ENCODE data around the gene RNF182. TPM values are rescaled to one million over a fixed set of nuclear protein-coding genes. Genes with fewer than 3 reads are reported as not detected.
"Not testable (repeated sequence)": the region's sequence is repeated elsewhere in the genome, so short reads cannot be mapped to it uniquely, and the experiment has no call there.

Gene RNF182
- total RNA-seq, 2 donors from 2014 or later, result 0.16 to 0.25 TPM

DNA sequence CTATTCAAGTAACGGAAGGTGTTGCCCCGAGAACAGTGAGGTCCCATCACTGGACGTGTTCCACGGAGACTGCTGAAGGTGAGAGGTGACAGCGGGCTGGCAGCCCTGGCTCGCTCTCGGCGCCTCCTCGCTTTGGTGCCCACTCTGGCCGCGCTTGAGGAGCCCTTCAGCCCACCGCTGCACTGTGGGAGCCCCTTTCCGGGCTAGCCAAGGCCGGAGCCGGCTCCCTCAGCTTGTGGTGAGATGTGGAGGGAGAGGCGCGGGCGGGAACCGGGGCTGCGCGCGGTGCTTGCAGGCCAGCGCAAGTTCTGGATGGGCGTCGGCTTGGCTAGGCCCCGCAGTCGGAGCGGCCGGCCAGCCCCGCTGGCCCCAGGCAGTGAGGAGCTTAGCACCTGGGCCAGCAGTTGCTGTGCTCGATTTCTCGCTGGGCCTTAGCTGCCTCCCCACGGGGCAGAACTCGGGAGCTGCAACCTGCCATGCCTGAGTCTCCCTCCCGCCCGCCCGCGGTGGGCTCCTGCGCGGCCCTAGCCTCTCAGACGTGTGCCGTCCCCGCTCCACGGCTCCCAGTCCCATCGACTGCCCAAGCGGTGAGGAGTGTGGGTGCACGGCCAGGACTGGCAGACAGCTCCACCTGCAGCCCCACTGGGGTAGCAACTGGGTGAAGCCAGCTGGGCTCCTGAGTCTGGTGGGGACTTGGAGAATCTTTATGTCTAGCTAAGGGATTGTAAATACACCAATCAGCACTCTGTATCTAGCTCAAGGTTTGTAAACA lies 77.6 kb downstream of the RNF182 start:
- Mint-ChIP-seq H3K27me3 (peaks cover 65% of the 10 kb centered on the region), H3K27ac (no peak overlapping the region), H3K4me1 (no peaks in the 10 kb centered on the region), H3K36me3 (ENCODE audit: low read depth) (peaks cover 9% of the 10 kb centered on the region), H3K4me3 (no peak overlapping the region)
- H3K9me3 ChIP-seq (ENCODE audit: control insufficient read depth, low read length, poor library complexity, severe bottlenecking), result no peaks in the 10 kb centered on the region
- ATAC-seq, result no peak
- DNase-seq, result no peak

DNA sequence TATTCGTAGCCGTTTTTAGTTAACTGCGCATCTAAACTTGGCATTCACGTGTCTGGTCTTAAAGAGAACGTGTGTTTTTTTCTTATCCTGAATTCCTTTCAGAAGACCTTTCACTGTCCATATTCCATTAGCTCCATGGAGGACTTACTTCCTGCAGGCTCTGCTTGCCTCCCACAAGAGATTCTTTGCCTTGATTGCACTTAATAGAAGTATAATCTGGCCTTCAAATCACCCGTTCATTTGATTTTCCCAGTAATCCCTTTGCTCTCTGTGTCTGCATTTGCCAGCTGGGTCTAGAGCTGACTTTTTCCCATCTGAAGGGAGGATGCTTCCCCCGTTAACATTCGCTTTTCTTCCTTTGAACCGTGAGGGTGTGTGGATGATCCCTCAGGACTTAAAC lies 79.5 kb downstream of the RNF182 start:
- ATAC-seq, result no peak
- Mint-ChIP-seq H3K4me1 (no peaks in the 10 kb centered on the region), H3K27ac (no peak overlapping the region), H3K4me3 (no peak overlapping the region), H3K27me3 (peaks cover 56% of the 10 kb centered on the region), H3K36me3 (ENCODE audit: low read depth) (peaks cover 7% of the 10 kb centered on the region)
- H3K9me3 ChIP-seq (ENCODE audit: control insufficient read depth, low read length, poor library complexity, severe bottlenecking), result no peaks in the 10 kb centered on the region
- DNase-seq, result no peak

DNA sequence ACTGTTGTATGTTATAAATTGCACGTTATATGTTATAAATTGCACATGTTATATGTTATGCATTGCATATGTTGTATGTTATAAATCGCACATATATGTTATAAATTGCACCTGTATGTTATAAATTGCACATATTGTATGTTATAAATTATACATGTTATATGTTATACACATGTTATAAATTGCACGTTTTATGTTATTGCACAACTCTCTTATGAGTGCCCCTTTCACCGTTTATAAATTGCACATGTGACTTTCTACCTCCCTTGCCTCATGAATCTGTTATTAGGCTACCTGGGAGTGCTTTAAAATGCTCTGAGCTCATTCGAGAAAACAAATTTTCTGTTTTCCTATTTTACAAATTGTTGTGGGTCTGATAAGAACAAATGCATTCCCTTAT lies 84.1 kb downstream of the RNF182 start:
- H3K27ac Mint-ChIP-seq, result no peak overlapping the region
- DNase-seq (no peak), ATAC-seq (no peak)
- peaks cover 5% of the 10 kb centered on the region for H3K36me3 Mint-ChIP-seq (ENCODE audit: low read depth)
- H3K4me1 Mint-ChIP-seq, result no peaks in the 10 kb centered on the region
- H3K4me3 Mint-ChIP-seq, result no peak overlapping the region
- H3K27me3 Mint-ChIP-seq, result peaks cover 52% of the 10 kb centered on the region
- H3K9me3 ChIP-seq (ENCODE audit: control insufficient read depth, low read length, poor library complexity, severe bottlenecking), result no peaks in the 10 kb centered on the region

DNA sequence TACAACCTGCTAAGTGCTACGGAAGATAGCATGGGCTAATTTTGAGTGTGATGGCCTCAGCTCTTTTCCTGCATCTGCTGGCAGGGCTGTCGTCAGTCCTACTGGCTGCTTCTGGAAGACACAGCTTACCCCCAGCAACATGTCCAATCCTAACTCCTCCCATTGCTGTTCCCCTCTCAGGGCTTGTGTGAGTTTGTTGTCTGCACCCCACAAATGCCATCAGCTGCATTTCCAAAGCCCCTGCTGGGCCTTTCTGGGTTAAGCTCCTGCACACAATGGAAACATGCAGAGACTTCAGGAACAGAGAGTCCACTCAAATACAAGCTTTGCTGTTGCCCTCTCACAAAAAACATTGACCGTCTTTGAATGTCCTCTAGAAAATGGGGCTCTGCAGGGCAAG lies 84.7 kb downstream of the RNF182 start:
- H3K4me3 Mint-ChIP-seq, result no peak overlapping the region
- no peak overlapping the region for H3K27ac Mint-ChIP-seq
- H3K4me1 Mint-ChIP-seq, result no peaks in the 10 kb centered on the region
- H3K27me3 Mint-ChIP-seq, result peaks cover 49% of the 10 kb centered on the region
- H3K9me3 ChIP-seq (ENCODE audit: control insufficient read depth, low read length, poor library complexity, severe bottlenecking), result no peaks in the 10 kb centered on the region
- DNase-seq, result no peak
- ATAC-seq, result no peak
- H3K36me3 Mint-ChIP-seq (ENCODE audit: low read depth), result peaks cover 4% of the 10 kb centered on the region

DNA sequence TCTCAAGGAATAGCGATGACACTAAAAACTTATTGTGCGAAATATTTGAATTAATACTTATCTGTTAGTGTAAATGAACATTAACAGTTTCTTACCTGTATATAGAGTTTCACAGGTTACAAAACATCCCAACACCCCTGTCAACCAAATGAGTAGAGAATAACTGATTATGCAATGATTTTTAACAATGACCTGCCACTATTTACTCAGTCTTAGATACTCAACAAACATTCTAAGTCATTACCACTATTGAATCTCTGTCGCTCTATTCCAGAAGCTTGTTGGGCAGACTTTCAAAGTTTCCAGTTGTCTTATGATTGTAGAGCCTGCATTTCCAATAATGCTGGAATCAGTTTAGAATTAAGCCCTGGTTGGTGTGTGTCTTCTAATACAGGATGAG lies 85.5 kb downstream of the RNF182 start:
- Mint-ChIP-seq H3K27ac (no peak overlapping the region), H3K36me3 (ENCODE audit: low read depth) (peaks cover 5% of the 10 kb centered on the region), H3K27me3 (peaks cover 44% of the 10 kb centered on the region), H3K4me3 (no peak overlapping the region), H3K4me1 (no peaks in the 10 kb centered on the region)
- DNase-seq (no peak), ATAC-seq (no peak)
- H3K9me3 ChIP-seq (ENCODE audit: control insufficient read depth, low read length, poor library complexity, severe bottlenecking), result no peaks in the 10 kb centered on the region

DNA sequence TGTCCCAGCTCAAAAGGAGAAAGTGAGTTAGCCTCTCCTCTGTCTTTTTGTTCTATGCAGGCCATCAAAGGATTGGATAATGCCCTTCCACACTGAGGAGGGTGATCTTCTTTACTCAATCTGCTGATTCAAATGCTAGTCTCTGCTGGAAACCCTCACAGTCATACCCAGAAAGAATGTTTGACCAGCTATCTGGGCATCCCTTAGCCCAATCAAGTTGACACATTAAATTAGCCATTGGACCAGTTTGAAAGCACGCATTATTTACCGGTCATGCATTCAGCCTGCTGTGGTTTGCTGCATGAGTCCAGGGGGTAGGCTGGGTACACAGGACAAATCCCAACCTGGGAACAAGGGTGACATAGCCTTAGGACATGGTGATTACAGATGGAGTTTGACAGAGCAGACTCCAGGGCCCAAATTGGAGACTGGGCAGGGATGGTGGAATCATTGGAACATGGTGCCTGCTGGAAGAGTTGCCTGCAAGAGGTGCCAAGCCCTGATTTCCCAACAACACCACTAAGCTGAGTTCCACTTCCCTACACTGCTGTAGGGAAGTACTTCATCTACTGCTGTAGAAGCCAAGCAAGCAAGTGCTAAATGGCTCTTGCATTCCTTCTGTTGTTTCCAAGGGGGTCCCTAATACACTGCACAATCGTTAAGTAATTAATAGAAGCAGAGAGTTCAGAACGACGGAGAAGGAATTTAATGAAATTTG lies 87.7 kb downstream of the RNF182 start:
- no peak for DNase-seq
- Mint-ChIP-seq H3K4me3 (no peak overlapping the region), H3K27ac (no peak overlapping the region), H3K27me3 (peaks cover 25% of the 10 kb centered on the region), H3K36me3 (ENCODE audit: low read depth) (peaks cover 2% of the 10 kb centered on the region), H3K4me1 (no peaks in the 10 kb centered on the region)
- no peak for ATAC-seq
- no peaks in the 10 kb centered on the region for H3K9me3 ChIP-seq (ENCODE audit: control insufficient read depth, low read length, poor library complexity, severe bottlenecking)

DNA sequence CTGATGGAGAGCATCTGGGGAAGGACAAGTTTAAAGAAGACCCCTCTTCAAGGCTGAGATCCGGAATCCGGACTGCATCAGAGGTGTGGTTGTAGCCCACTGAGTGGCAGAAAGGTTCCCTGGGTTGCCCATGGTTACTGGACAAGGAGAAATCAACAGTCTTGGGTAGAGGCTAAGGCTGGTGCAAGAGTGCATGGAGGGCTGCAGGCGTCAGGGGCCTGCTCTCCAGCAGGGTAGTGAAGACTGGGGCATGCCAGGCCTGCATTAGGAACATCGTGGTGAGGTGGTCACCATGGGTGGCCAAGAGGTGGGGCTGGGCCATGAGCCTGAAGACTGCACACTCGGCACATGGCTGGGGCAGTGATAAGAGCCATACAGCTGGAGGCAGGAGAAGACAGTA lies 91.2 kb downstream of the RNF182 start:
- Mint-ChIP-seq H3K27me3 (peaks cover 6% of the 10 kb centered on the region), H3K4me1 (no peaks in the 10 kb centered on the region), H3K4me3 (no peak overlapping the region), H3K36me3 (ENCODE audit: low read depth) (peaks cover 2% of the 10 kb centered on the region), H3K27ac (no peak overlapping the region)
- no peaks in the 10 kb centered on the region for H3K9me3 ChIP-seq (ENCODE audit: control insufficient read depth, low read length, poor library complexity, severe bottlenecking)
- no peak for DNase-seq
- ATAC-seq, result no peak

DNA sequence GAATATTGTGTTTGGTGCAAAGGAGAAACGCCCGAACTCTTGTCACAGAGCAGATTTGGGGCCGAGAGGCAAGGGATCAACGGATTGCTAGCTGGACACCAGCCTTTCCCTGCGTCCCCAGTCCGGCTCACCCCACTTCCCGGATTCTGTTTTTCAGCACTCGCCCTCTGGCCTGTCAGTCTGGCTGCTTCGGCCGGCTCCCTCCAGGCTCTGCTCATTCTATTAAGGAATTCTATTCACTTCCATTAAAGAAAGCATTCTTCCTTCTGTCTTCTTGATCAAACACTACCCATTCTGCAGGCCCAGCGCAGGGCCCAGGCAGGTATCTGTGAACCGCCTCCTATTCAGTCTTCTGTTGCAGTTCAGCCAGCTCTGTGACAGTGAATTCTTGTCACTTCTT lies 91.7 kb downstream of the RNF182 start:
- H3K27ac Mint-ChIP-seq, result no peak overlapping the region
- no peaks in the 10 kb centered on the region for H3K9me3 ChIP-seq (ENCODE audit: control insufficient read depth, low read length, poor library complexity, severe bottlenecking)
- peaks cover 2% of the 10 kb centered on the region for H3K36me3 Mint-ChIP-seq (ENCODE audit: low read depth)
- no peak overlapping the region for H3K4me3 Mint-ChIP-seq
- H3K4me1 Mint-ChIP-seq, result no peaks in the 10 kb centered on the region
- ATAC-seq (no peak), DNase-seq (no peak)
- H3K27me3 Mint-ChIP-seq, result peaks cover 6% of the 10 kb centered on the region

DNA sequence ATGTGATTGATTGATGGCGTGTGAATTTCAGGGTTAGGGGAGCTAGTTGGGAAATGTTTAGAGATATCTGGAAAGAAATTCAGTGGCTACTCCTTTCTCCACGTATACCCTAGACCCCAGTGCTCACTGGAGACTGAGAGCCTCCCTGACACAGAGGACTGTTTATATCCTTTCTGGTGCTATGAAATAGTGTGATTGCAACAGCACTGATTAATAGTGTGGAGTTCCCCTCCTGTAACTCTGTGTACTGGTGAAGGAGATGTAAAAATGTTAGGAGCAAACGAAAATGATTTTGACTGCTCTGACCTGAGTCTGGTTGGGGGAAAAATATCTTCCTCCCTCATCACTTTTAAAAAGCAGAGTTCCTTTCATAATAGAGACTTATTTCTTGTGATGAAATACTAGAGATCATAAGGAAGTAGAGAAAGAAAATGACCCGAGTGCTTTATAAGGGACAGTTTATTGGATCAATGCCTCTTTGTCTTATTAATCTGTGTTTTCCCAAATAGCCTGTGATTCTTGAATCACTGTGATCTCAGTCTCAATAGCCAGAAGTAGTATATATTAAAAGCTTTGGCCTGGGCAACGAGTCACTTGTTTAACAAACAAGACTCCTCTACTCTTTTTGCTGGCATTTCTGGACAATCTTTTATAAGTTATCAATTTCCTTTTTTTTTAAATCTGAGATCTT lies 92.3 kb downstream of the RNF182 start:
- Mint-ChIP-seq H3K27ac (no peak overlapping the region), H3K4me3 (no peak overlapping the region), H3K36me3 (ENCODE audit: low read depth) (peaks cover 2% of the 10 kb centered on the region), H3K27me3 (peaks cover 6% of the 10 kb centered on the region), H3K4me1 (no peaks in the 10 kb centered on the region)
- ATAC-seq (no peak), DNase-seq (no peak)
- no peaks in the 10 kb centered on the region for H3K9me3 ChIP-seq (ENCODE audit: control insufficient read depth, low read length, poor library complexity, severe bottlenecking)

DNA sequence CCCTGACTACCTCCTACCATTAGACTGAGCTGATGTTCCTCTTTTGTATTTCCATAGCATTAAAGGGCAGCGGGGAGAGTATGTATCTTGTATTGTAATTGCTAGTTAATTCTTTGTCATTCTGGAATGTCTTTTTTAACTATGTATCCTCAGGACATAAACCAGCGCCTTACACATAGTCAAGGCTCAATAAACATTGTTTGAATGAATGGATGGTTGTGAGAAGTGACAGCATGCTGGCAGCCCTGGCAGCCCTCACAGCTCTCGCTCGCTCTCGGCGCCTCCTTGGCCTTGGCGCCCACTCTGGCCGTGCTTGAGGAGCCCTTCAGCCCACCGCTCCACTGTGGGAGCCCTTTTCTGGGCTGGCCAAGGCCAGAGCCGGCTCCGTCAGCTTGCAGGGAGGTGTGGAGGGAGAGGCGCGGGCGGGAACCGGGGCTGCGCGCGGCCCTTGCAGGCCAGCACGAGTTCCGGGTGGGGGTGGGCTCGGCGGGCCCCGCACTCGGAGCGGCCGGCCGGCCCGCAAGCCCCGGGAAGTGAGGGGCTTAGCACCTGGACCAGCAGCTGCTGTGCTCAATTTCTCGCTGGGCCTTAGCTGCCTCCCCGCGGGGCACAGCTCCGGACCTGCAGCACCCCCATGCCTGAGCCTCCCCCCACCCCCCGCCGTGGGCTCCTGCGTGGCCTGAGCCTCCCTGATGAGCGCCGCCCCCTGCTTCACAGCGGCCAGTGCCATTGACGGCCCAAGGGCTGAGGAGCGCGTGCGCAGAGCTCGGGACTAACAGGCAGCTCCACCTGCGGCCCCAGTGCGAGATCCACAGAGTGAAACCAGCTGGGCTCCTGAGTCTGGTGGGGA lies 93.1 kb downstream of the RNF182 start:
- no peak overlapping the region for H3K27ac Mint-ChIP-seq
- peaks cover 2% of the 10 kb centered on the region for H3K36me3 Mint-ChIP-seq (ENCODE audit: low read depth)
- no peaks in the 10 kb centered on the region for H3K9me3 ChIP-seq (ENCODE audit: control insufficient read depth, low read length, poor library complexity, severe bottlenecking)
- no peak overlapping the region for H3K4me3 Mint-ChIP-seq
- DNase-seq, result no peak
- H3K4me1 Mint-ChIP-seq, result no peaks in the 10 kb centered on the region
- no peak for ATAC-seq
- peaks cover 6% of the 10 kb centered on the region for H3K27me3 Mint-ChIP-seq

DNA sequence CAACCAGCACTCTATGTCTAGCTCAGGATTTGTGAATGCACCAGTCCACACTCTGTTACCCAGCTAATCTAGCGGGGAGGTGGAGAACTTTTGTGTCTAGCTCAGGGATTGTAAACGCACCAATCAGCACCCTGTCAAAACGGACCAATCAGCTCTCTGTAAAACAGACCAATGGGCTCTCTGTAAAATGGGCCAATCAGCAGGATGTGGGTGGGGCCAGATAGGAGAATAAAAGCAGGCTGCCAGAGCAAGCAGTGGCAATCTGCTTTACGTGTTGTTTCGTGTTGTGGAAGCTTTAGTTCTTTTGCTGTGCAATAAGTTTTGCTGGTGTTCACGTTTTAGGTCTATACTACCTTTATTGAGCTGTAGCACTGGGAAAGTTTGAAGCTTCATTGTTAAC lies 93.8 kb downstream of the RNF182 start:
- H3K9me3 ChIP-seq (ENCODE audit: control insufficient read depth, low read length, poor library complexity, severe bottlenecking); ATAC-seq; H3K36me3 Mint-ChIP-seq (ENCODE audit: low read depth); H3K27me3 Mint-ChIP-seq; H3K4me1 Mint-ChIP-seq; H3K27ac Mint-ChIP-seq; H3K4me3 Mint-ChIP-seq; DNase-seq: not testable (repeated sequence)

DNA sequence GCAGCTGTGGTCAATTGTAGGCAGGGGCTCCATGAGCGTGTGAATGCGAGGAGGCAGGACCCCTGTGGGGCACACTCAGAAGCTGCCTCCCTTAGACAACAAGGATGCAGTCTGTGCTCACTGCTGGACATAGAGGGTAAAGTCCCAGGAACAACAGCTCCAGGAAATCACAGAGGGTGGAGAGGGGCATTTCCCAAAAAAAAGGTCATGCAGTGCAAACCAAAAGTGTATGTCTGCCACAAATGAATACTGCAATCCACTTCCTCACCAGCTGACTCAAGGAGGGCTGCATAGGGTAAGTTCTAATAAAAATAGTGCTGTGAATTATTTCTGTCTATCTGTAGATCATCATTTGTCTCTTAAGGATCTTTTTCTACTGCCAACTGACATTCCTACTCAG lies 95.8 kb downstream of the RNF182 start:
- no peaks in the 10 kb centered on the region for H3K9me3 ChIP-seq (ENCODE audit: control insufficient read depth, low read length, poor library complexity, severe bottlenecking)
- Mint-ChIP-seq H3K4me1 (no peaks in the 10 kb centered on the region), H3K27me3 (peaks cover 17% of the 10 kb centered on the region), H3K4me3 (no peak overlapping the region), H3K36me3 (ENCODE audit: low read depth) (no peaks in the 10 kb centered on the region), H3K27ac (no peak overlapping the region)
- DNase-seq (no peak), ATAC-seq (no peak)

DNA sequence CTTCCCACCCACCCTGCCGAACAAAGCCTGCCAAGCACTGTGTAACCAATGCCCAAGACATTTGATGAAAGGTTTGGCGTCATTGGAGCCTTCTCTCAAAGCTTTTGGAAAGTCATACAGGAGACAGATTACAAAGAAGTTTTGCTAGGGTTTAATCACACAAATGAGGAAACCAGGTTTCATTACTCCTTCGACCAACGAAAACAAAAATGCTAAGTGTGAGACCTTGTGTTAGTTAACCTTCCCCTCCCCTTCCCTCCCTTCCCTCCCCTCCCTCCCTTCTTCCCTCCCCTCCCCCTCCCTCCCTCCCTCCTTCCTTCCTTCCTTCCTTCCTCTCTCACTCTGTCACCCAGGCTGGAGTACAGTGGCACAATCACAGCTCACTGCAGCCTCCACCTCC lies 96.7 kb downstream of the RNF182 start:
- no peaks in the 10 kb centered on the region for H3K9me3 ChIP-seq (ENCODE audit: control insufficient read depth, low read length, poor library complexity, severe bottlenecking)
- peaks cover 26% of the 10 kb centered on the region for H3K27me3 Mint-ChIP-seq
- DNase-seq, result no peak
- ATAC-seq, result no peak
- no peaks in the 10 kb centered on the region for H3K4me1 Mint-ChIP-seq
- no peak overlapping the region for H3K27ac Mint-ChIP-seq
- H3K36me3 Mint-ChIP-seq (ENCODE audit: low read depth), result no peaks in the 10 kb centered on the region
- H3K4me3 Mint-ChIP-seq, result no peak overlapping the region
